Nephron (organoid): ENCODE results near the gene WDFY4.

Experiments used
- H3K27ac Mint-ChIP-seq, 3 experiments: 2 replicates each; pipeline ENCODE4 v1.8.0; 2020; ENCODE audit warnings: mixed read lengths in 3 of 3, mild to moderate bottlenecking in 2 of 3, moderate library complexity in 1 of 3
- H3K27me3 Mint-ChIP-seq: 2 replicates; pipeline ENCODE4 v1.8.0; 2021; ENCODE audit warnings: low read depth, mild to moderate bottlenecking, moderate library complexity, mixed read lengths
- H3K36me3 Mint-ChIP-seq: 2 replicates; pipeline ENCODE4 v1.8.0; 2020; ENCODE audit warnings: low read depth, mixed read lengths
- H3K4me1 Mint-ChIP-seq: 2 replicates; pipeline ENCODE4 v1.8.0; 2020; ENCODE audit warnings: mixed read lengths
- H3K4me3 Mint-ChIP-seq, 3 experiments: 2 replicates each; pipeline ENCODE4 v1.8.0; 2020; ENCODE audit warnings: mild to moderate bottlenecking in 3 of 3, mixed read lengths in 3 of 3, moderate library complexity in 2 of 3
- H3K9me3 Mint-ChIP-seq: 2 replicates; pipeline ENCODE4 v1.8.0; 2020; ENCODE audit warnings: mixed read lengths
- CTCF ChIP-seq, 3 experiments: fragments of 200-600 bp; sonication (generic); IDR thresholded peaks; one replicate each; pipeline ENCODE4 v1.5.0; 2021; ENCODE audit warnings: antibody characterized with exemption in 3 of 3; ENCODE audit not compliant: unreplicated experiment in 3 of 3

WDFY4 gene

GRCh38 chr10:48821692-48822091, 137.0 kb downstream of the WDFY4 start:
- Mint-ChIP-seq H3K9me3 (no peaks in the 10 kb centered on the region), H3K4me1 (no peaks in the 10 kb centered on the region), H3K4me3 (no peak overlapping the region), H3K27ac (no peak overlapping the region), H3K36me3 (no peaks in the 10 kb centered on the region), H3K27me3 (peaks cover 20% of the 10 kb centered on the region)
- no peak for TF ChIP-seq CTCF (IDR thresholded peaks at IDR 0.05; ENCODE audit: unreplicated experiment in 3 of 3)

GRCh38 chr10:48833674-48834073, 149.0 kb downstream of the WDFY4 start:
- H3K27ac Mint-ChIP-seq = no peak overlapping the region
- no peak for TF ChIP-seq CTCF (IDR thresholded peaks at IDR 0.05; ENCODE audit: unreplicated experiment in 3 of 3)
- H3K4me1 Mint-ChIP-seq = peaks cover 15% of the 10 kb centered on the region
- H3K27me3 Mint-ChIP-seq = peaks cover 14% of the 10 kb centered on the region
- H3K4me3 Mint-ChIP-seq = no peak overlapping the region
- peaks cover 4% of the 10 kb centered on the region for H3K9me3 Mint-ChIP-seq
- H3K36me3 Mint-ChIP-seq = no peaks in the 10 kb centered on the region

- no peak overlapping the region for H3K27ac Mint-ChIP-seq
- no peaks in the 10 kb centered on the region for H3K36me3 Mint-ChIP-seq
- H3K9me3 Mint-ChIP-seq = peaks cover 4% of the 10 kb centered on the region
- H3K4me1 Mint-ChIP-seq = peaks cover 22% of the 10 kb centered on the region
- peaks cover 14% of the 10 kb centered on the region for H3K27me3 Mint-ChIP-seq
- TF ChIP-seq CTCF (IDR thresholded peaks at IDR 0.05; ENCODE audit: unreplicated experiment in 3 of 3) = no peak
- no peak overlapping the region for H3K4me3 Mint-ChIP-seq
Measured at GRCh38 chr10:48834189-48834965, 149.7 kb downstream of the WDFY4 start.

- Mint-ChIP-seq H3K27me3 (peaks cover 17% of the 10 kb centered on the region), H3K4me3 (no peak overlapping the region), H3K27ac (no peak overlapping the region), H3K9me3 (peaks cover 4% of the 10 kb centered on the region), H3K4me1 (peaks cover 34% of the 10 kb centered on the region), H3K36me3 (no peaks in the 10 kb centered on the region)
- TF ChIP-seq CTCF (IDR thresholded peaks at IDR 0.05; ENCODE audit: unreplicated experiment in 3 of 3) = no peak
Measured at GRCh38 chr10:48835781-48836180, 151.1 kb downstream of the WDFY4 start.

GRCh38 chr10:48836605-48837004, 151.9 kb downstream of the WDFY4 start:
- peaks cover 4% of the 10 kb centered on the region for H3K9me3 Mint-ChIP-seq
- no peaks in the 10 kb centered on the region for H3K36me3 Mint-ChIP-seq
- peaks cover 17% of the 10 kb centered on the region for H3K27me3 Mint-ChIP-seq
- TF ChIP-seq CTCF (IDR thresholded peaks at IDR 0.05; ENCODE audit: unreplicated experiment in 3 of 3) = no peak
- H3K27ac Mint-ChIP-seq = no peak overlapping the region
- no peak overlapping the region for H3K4me3 Mint-ChIP-seq
- peaks cover 34% of the 10 kb centered on the region for H3K4me1 Mint-ChIP-seq

GRCh38 chr10:48838834-48839233, 154.2 kb downstream of the WDFY4 start:
- no peaks in the 10 kb centered on the region for H3K36me3 Mint-ChIP-seq
- no peak for TF ChIP-seq CTCF (IDR thresholded peaks at IDR 0.05; ENCODE audit: unreplicated experiment in 3 of 3)
- H3K9me3 Mint-ChIP-seq = no peaks in the 10 kb centered on the region
- H3K27ac Mint-ChIP-seq = peak overlapping the region; percentile 58 to 66 (median 66)
- peaks cover 8% of the 10 kb centered on the region for H3K27me3 Mint-ChIP-seq
- H3K4me3 Mint-ChIP-seq = no peak overlapping the region
- peaks cover 38% of the 10 kb centered on the region for H3K4me1 Mint-ChIP-seq
